ENCODE data around the gene TLE1. TPM values are rescaled to one million over a fixed set of nuclear protein-coding genes. Genes with fewer than 3 reads are reported as not detected.
"Not testable (repeated sequence)": the region's sequence is repeated elsewhere in the genome, so short reads cannot be mapped to it uniquely, and the experiment has no call there.

The TLE1 gene
- total RNA-seq, 2 donors from 2014 or later, result 43.8 to 54.8 TPM

- no peak overlapping the region for H3K9ac ChIP-seq (ENCODE audit: low read depth in 2 of 2, low read length in 2 of 2)
- TF ChIP-seq CTCF (IDR thresholded peaks at IDR 0.05), result no peak
- no peaks in the 10 kb centered on the region for H3K27me3 ChIP-seq
- H3K4me1 ChIP-seq, result no peaks in the 10 kb centered on the region
- no peak for DNase-seq
- intact Hi-C loops (cut with DNase I), result loop anchor here (10.0 kb wide), 1 partner anchor 407 kb away; no protein-coding TSS in a partner anchor
- H3K9me3 ChIP-seq, result no peaks in the 10 kb centered on the region
- H3K36me3 ChIP-seq, result peaks cover 6% of the 10 kb centered on the region
- no peak overlapping the region for H3K4me3 ChIP-seq
- H3K27ac ChIP-seq, result no peak overlapping the region
These were observed 77.7 kb downstream of the TLE1 start for GRCh38 chr9:81611664-81612063.

GRCh38 chr9:81610740-81611107, 78.6 kb downstream of the TLE1 start:
- TF ChIP-seq CTCF (IDR thresholded peaks at IDR 0.05), result no peak
- Histone ChIP-seq H3K27ac (no peak overlapping the region), H3K4me1 (no peaks in the 10 kb centered on the region), H3K9ac (ENCODE audit: low read depth in 2 of 2, low read length in 2 of 2) (no peak overlapping the region), H3K4me3 (no peak overlapping the region), H3K36me3 (peaks cover 6% of the 10 kb centered on the region), H3K27me3 (no peaks in the 10 kb centered on the region), H3K9me3 (no peaks in the 10 kb centered on the region)
- no peak for DNase-seq
- intact Hi-C loops (cut with DNase I), result loop anchor here (10.0 kb wide), 1 partner anchor 406 kb away; no protein-coding TSS in a partner anchor

- no peak overlapping the region for H3K27ac ChIP-seq
These were observed 79.3 kb downstream of the TLE1 start for GRCh38 chr9:81609782-81610739.

GRCh38 chr9:81608289-81608657, 81.1 kb downstream of the TLE1 start:
- no peaks in the 10 kb centered on the region for H3K9me3 ChIP-seq
- no peaks in the 10 kb centered on the region for H3K4me1 ChIP-seq
- DNase-seq, result no peak
- peaks cover 6% of the 10 kb centered on the region for H3K36me3 ChIP-seq
- no peaks in the 10 kb centered on the region for H3K27me3 ChIP-seq
- no peak overlapping the region for H3K4me3 ChIP-seq
- TF ChIP-seq CTCF (IDR thresholded peaks at IDR 0.05), result no peak
- no peak overlapping the region for H3K9ac ChIP-seq (ENCODE audit: low read depth in 2 of 2, low read length in 2 of 2)
- no peak overlapping the region for H3K27ac ChIP-seq
- intact Hi-C loops (cut with DNase I), result no loop called here

More at GRCh38 chr9:81609782-81610739, 79.3 kb downstream of the TLE1 start:
- Histone ChIP-seq H3K9me3 (no peaks in the 10 kb centered on the region), H3K4me3 (no peak overlapping the region), H3K27me3 (no peaks in the 10 kb centered on the region), H3K36me3 (peaks cover 6% of the 10 kb centered on the region), H3K9ac (ENCODE audit: low read depth in 2 of 2, low read length in 2 of 2) (no peak overlapping the region), H3K4me1 (no peaks in the 10 kb centered on the region)
- intact Hi-C loops (cut with DNase I), result loop anchor here (10.0 kb wide), 1 partner anchor 405 kb away; no protein-coding TSS in a partner anchor
- DNase-seq, result no peak
- no peak for TF ChIP-seq CTCF (IDR thresholded peaks at IDR 0.05)

- H3K4me1 ChIP-seq, result no peaks in the 10 kb centered on the region
- intact Hi-C loops (cut with DNase I), result no loop called here
- H3K27ac ChIP-seq, result no peak overlapping the region
- peaks cover 6% of the 10 kb centered on the region for H3K36me3 ChIP-seq
- no peak overlapping the region for H3K4me3 ChIP-seq
- no peaks in the 10 kb centered on the region for H3K9me3 ChIP-seq
- DNase-seq, result no peak
- H3K9ac ChIP-seq (ENCODE audit: low read depth in 2 of 2, low read length in 2 of 2), result no peak overlapping the region
- no peaks in the 10 kb centered on the region for H3K27me3 ChIP-seq
- TF ChIP-seq CTCF (IDR thresholded peaks at IDR 0.05), result no peak
These were observed 81.6 kb downstream of the TLE1 start for GRCh38 chr9:81607593-81608288.

GRCh38 chr9:81606261-81606660, 83.1 kb downstream of the TLE1 start:
- H3K9ac ChIP-seq (ENCODE audit: low read depth in 2 of 2, low read length in 2 of 2); DNase-seq; H3K36me3 ChIP-seq; H3K4me1 ChIP-seq; H3K9me3 ChIP-seq; H3K27me3 ChIP-seq; H3K4me3 ChIP-seq; H3K27ac ChIP-seq; intact Hi-C loops (cut with DNase I): not testable (repeated sequence)

All from colonic mucosa (tissue), 4 donors.